ENCODE results near the gene MIX23. TPM values are rescaled to one million over a fixed set of nuclear protein-coding genes. Genes with fewer than 3 reads are reported as not detected.

The MIX23 gene
- total RNA-seq, 4 donors from 2014 or later: 6.4 to 21.6 (median 12.7) TPM

DNA sequence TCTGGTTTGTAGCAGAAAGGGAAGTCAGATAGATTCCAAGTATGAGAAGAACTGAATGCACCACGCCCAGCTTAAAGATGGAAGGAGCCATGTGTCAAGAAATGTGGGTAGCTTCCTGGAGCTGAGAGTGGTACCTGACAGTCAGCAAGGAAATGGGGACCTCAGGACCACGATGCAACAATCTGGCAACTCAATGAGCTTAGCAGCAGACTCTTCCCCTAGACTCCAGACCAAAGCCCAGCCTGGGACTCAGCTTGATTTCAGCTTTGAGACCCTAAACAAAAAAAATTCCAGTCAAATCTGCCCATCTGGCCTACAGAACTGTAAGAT lies 24.4 kb downstream of the MIX23 start:
- H3K36me3 ChIP-seq: peaks cover 6 to 49% (median 30%) of the 10 kb centered on the region in 4 donors
- WGBS: 80% methylated on average over 2 of the region's 2 CpGs
- H3K4me3 ChIP-seq: no peak overlapping the region
- DNase-seq (ENCODE audit: extremely low spot score): peak; percentile 66
- TF ChIP-seq POLR2AphosphoS5 (IDR thresholded peaks at IDR 0.05) (no peak), EP300 (IDR thresholded peaks at IDR 0.05) (no peak), POLR2A (IDR thresholded peaks at IDR 0.05; ENCODE audit: low read depth) (no peak)
- TF ChIP-seq, protein P1, sequence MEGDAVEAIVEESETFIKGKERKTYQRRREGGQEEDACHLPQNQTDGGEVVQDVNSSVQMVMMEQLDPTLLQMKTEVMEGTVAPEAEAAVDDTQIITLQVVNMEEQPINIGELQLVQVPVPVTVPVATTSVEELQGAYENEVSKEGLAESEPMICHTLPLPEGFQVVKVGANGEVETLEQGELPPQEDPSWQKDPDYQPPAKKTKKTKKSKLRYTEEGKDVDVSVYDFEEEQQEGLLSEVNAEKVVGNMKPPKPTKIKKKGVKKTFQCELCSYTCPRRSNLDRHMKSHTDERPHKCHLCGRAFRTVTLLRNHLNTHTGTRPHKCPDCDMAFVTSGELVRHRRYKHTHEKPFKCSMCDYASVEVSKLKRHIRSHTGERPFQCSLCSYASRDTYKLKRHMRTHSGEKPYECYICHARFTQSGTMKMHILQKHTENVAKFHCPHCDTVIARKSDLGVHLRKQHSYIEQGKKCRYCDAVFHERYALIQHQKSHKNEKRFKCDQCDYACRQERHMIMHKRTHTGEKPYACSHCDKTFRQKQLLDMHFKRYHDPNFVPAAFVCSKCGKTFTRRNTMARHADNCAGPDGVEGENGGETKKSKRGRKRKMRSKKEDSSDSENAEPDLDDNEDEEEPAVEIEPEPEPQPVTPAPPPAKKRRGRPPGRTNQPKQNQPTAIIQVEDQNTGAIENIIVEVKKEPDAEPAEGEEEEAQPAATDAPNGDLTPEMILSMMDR (IDR thresholded peaks at IDR 0.05): no peak
- H3K4me1 ChIP-seq: no peaks in the 10 kb centered on the region
- intact Hi-C loops (cut with DNase I): no loop called here
- H3K27ac ChIP-seq (replicated peaks in 1 of 4): no peak overlapping the region
- no peaks in the 10 kb centered on the region for H3K27me3 ChIP-seq
- no peaks in the 10 kb centered on the region for H3K9me3 ChIP-seq

DNA sequence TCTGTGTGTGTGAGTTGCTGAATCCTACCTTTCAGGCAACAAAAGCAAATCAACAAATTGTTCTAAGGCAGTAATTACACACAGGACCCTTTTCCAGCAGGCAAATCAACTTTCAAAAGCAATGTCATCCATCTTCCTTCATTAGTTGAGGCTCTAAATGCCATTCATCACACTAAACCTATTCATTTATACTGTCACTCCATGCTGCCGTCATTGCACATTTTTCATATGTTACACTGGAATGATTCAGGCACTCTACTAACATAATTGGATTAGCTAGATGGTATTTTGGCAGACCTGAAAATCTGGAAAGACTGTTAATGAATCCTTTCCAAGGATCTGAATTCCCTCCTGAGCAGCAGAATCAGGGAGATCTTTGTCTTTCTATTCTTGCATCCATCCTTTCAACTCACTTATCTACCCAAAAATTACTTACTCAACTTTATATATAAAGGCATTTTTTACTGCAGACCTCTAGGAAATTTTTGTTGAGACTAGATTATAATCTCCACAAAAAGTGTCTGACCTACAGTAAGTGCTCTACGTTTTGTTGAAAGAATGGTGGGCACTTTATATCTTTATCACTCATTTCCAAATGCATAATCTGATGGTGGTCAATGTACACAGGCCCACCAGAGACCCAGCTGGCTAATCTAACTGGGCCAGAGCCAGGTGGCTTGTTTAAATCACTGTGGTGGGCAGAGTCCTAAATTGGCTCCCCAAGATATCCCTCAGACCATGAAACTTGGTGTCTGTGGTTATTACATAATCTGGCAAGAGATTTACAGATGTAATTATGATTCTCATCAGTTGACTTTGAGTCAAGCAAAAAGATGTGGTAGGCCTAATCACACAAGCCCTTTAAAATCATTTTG lies 25.0 kb downstream of the MIX23 start:
- Histone ChIP-seq H3K4me3 (no peak overlapping the region), H3K4me1 (no peaks in the 10 kb centered on the region), H3K9me3 (no peaks in the 10 kb centered on the region), H3K27ac (replicated peaks in 1 of 4) (no peak overlapping the region), H3K36me3 (peaks cover 6 to 43% (median 28%) of the 10 kb centered on the region in 4 donors), H3K27me3 (no peaks in the 10 kb centered on the region)
- WGBS: 56% methylated on average over 2 of the region's 2 CpGs
- intact Hi-C loops (cut with DNase I): no loop called here
- TF ChIP-seq POLR2AphosphoS5 (IDR thresholded peaks at IDR 0.05) (no peak), EP300 (IDR thresholded peaks at IDR 0.05) (no peak), POLR2A (IDR thresholded peaks at IDR 0.05; ENCODE audit: low read depth) (no peak)
- TF ChIP-seq, protein P1 (IDR thresholded peaks at IDR 0.05): no peak
- DNase-seq (ENCODE audit: extremely low spot score): no peak

DNA sequence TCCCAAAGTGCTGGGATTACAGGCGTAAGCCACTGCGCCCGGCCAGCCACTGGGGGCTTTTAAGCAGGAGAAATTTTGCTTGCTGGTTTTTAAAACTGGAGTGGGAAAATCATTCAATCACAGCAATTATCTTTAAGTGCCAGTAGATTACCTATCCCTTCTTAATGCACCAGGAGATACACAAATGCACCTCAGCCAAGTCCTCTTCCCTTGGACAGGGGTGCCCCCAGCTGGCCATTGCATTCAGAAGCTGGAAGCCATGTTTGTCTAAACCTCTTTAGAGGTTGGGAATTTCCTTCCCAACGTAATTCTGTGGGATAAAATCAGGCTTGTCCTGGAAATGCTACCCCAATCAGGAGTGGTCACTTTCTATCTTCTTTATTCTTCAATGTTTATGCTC lies 26.6 kb downstream of the MIX23 start:
- no peak for DNase-seq (ENCODE audit: extremely low spot score)
- Histone ChIP-seq H3K4me1 (no peaks in the 10 kb centered on the region), H3K27me3 (no peaks in the 10 kb centered on the region), H3K4me3 (no peak overlapping the region), H3K36me3 (peaks cover 0 to 28% (median 17%) of the 10 kb centered on the region in 4 donors), H3K27ac (replicated peaks in 1 of 4) (no peak overlapping the region), H3K9me3 (no peaks in the 10 kb centered on the region)
- TF ChIP-seq POLR2A (IDR thresholded peaks at IDR 0.05; ENCODE audit: low read depth): no peak
- TF ChIP-seq, protein P1 (IDR thresholded peaks at IDR 0.05): peak in 1 of 3 experiments; percentile 28
- no peak for TF ChIP-seq EP300 (IDR thresholded peaks at IDR 0.05)
- intact Hi-C loops (cut with DNase I): no loop called here
- WGBS: 67% methylated on average over 4 of the region's 4 CpGs

DNA sequence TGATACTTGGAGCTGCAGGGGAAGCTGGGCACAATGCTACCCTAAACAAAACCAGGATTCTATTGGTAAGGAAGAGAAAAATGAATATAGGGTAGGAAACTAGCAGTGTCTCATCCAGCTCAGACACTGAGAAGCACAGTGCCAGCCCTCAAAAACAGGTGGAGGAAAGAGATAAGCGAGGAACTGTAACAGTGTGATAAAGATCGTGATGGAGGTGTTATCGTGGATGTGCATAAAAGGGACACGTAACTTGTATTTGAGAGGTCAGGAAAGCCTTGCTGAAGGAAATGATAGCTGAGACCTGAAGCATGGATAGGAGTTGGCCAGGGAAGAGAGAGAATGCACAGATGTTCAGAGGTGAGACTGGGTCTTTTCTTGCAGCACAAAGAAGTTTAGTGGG lies 27.4 kb downstream of the MIX23 start:
- Histone ChIP-seq H3K4me1 (no peaks in the 10 kb centered on the region), H3K27ac (replicated peaks in 1 of 4) (no peak overlapping the region), H3K4me3 (no peak overlapping the region), H3K9me3 (no peaks in the 10 kb centered on the region), H3K27me3 (no peaks in the 10 kb centered on the region), H3K36me3 (peaks cover 0 to 22% (median 11%) of the 10 kb centered on the region in 4 donors)
- intact Hi-C loops (cut with DNase I): no loop called here
- DNase-seq (ENCODE audit: extremely low spot score): no peak
- WGBS: 81% methylated on average over 4 of the region's 4 CpGs
- TF ChIP-seq POLR2A (IDR thresholded peaks at IDR 0.05; ENCODE audit: low read depth): no peak
- TF ChIP-seq EP300 (IDR thresholded peaks at IDR 0.05): no peak
- TF ChIP-seq POLR2AphosphoS5 (IDR thresholded peaks at IDR 0.05): no peak
- TF ChIP-seq, protein P1 (IDR thresholded peaks at IDR 0.05): no peak

Measured in esophagus muscularis mucosa (tissue), 4 donors.